ENCODE data around the gene CLDN6. TPM values are rescaled to one million over a fixed set of nuclear protein-coding genes. Genes with fewer than 3 reads are reported as not detected.

Gene CLDN6
- total and polyA plus RNA-seq, 9 of the 15 experiments (the other 6 are each of a cell fraction or from before 2014, with no cell fraction given), result 0.22 to 0.75 (median 0.38) TPM; not detected in 3

DNA sequence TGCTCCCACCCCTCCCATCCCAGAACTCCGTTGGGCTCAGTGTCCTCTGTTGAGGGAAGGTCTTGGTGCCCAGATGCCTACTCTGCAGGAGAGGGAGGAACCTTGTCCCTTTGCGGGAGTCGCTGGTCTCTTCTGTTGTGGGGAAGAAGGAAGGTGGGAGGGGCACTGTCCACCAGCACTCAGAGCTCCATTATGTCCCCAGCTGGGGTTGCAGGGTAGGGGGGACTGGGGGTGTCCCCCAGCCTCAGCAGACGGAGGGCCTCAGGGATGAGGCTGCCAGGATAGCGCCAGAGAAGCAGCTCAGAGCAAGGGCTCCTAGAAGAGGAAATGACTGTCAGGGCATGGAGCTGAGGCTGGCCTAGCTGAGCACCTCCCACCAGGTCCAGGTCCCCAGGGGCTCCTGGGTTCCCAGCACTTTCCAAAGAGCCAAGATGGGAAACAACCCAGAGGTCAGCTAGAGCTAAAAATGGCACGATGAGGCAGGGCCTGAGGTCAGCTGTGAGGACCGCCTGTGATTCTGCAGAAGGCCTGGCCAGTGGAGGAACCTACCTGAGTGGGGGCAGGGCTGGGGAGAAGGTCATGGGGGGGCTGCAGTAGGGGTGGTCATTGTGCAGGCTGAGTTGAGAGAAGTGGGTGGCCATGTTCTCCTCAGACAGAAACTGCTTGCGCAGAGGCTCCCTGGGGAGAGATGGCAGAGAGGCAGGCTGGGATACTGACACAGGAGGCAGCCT lies 4.9 kb upstream of the CLDN6 start (continued):
- no peak for TF ChIP-seq ZZZ3 (IDR thresholded peaks at IDR 0.05)
- TF ChIP-seq, protein P1, sequence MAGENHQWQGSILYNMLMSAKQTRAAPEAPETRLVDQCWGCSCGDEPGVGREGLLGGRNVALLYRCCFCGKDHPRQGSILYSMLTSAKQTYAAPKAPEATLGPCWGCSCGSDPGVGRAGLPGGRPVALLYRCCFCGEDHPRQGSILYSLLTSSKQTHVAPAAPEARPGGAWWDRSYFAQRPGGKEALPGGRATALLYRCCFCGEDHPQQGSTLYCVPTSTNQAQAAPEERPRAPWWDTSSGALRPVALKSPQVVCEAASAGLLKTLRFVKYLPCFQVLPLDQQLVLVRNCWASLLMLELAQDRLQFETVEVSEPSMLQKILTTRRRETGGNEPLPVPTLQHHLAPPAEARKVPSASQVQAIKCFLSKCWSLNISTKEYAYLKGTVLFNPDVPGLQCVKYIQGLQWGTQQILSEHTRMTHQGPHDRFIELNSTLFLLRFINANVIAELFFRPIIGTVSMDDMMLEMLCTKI (IDR thresholded peaks at IDR 0.05; ENCODE audit: partially characterized antibody), result no peak
- peak; percentile 21 for TF ChIP-seq SAP30 (IDR thresholded peaks at IDR 0.05; ENCODE audit: borderline replicate concordance, insufficient read depth, low read depth, low read length, poor library complexity, severe bottlenecking)
- TF ChIP-seq RB1 (IDR thresholded peaks at IDR 0.05; ENCODE audit: low read depth), result no peak
- TF ChIP-seq HDAC3 (IDR thresholded peaks at IDR 0.05; ENCODE audit: borderline replicate concordance, partially characterized antibody), result no peak
- TF ChIP-seq, protein P2, sequence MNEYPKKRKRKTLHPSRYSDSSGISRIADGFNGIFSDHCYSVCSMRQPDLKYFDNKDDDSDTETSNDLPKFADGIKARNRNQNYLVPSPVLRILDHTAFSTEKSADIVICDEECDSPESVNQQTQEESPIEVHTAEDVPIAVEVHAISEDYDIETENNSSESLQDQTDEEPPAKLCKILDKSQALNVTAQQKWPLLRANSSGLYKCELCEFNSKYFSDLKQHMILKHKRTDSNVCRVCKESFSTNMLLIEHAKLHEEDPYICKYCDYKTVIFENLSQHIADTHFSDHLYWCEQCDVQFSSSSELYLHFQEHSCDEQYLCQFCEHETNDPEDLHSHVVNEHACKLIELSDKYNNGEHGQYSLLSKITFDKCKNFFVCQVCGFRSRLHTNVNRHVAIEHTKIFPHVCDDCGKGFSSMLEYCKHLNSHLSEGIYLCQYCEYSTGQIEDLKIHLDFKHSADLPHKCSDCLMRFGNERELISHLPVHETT (CRISPR knock-in tag; conservative IDR thresholded peaks at IDR 0.05 in 1 of 2, IDR thresholded peaks at IDR 0.05 in 1 of 2), result 0 out of 4 replicates have a peak, but pooled peaks of 1 of the 2 experiments have one; percentile 39
- TF ChIP-seq SUPT5H (IDR thresholded peaks at IDR 0.05), result peak; percentile 57
- no peak for TF ChIP-seq RBM15 (IDR thresholded peaks at IDR 0.05; ENCODE audit: insufficient read depth, low read length)
- TF ChIP-seq ZNF263 (CRISPR knock-in tag; IDR thresholded peaks at IDR 0.05; ENCODE audit: borderline replicate concordance), result no peak
- TF ChIP-seq, protein P3, sequence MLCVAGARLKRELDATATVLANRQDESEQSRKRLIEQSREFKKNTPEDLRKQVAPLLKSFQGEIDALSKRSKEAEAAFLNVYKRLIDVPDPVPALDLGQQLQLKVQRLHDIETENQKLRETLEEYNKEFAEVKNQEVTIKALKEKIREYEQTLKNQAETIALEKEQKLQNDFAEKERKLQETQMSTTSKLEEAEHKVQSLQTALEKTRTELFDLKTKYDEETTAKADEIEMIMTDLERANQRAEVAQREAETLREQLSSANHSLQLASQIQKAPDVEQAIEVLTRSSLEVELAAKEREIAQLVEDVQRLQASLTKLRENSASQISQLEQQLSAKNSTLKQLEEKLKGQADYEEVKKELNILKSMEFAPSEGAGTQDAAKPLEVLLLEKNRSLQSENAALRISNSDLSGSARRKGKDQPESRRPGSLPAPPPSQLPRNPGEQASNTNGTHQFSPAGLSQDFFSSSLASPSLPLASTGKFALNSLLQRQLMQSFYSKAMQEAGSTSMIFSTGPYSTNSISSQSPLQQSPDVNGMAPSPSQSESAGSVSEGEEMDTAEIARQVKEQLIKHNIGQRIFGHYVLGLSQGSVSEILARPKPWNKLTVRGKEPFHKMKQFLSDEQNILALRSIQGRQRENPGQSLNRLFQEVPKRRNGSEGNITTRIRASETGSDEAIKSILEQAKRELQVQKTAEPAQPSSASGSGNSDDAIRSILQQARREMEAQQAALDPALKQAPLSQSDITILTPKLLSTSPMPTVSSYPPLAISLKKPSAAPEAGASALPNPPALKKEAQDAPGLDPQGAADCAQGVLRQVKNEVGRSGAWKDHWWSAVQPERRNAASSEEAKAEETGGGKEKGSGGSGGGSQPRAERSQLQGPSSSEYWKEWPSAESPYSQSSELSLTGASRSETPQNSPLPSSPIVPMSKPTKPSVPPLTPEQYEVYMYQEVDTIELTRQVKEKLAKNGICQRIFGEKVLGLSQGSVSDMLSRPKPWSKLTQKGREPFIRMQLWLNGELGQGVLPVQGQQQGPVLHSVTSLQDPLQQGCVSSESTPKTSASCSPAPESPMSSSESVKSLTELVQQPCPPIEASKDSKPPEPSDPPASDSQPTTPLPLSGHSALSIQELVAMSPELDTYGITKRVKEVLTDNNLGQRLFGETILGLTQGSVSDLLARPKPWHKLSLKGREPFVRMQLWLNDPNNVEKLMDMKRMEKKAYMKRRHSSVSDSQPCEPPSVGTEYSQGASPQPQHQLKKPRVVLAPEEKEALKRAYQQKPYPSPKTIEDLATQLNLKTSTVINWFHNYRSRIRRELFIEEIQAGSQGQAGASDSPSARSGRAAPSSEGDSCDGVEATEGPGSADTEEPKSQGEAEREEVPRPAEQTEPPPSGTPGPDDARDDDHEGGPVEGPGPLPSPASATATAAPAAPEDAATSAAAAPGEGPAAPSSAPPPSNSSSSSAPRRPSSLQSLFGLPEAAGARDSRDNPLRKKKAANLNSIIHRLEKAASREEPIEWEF (CRISPR knock-in tag; IDR thresholded peaks at IDR 0.05), result no peak

All from K562 (cell line).